ENCODE data around the gene TULP4.

Gene TULP4

DNA sequence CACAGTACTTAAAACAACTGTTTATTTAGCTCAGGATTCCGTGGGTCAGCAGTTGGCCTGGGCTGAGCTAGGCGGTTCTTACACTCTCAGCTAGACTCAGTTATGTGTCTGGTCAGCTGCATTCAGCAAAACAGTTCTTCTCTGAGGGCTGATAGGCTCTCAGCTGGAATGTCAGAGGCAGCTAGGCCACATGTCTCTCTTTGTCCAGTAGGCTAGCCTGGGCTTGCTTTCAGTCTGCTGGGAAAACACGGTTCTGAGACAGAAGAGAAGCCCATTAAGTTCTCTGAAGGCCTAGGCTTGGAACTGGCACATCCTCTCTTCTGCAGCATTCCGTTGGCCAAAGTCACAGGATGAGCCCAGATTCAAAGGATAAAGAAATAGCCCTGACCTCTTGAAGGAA, 65.6 kb downstream of the TULP4 start:
- H3K4me3 ChIP-seq (ENCODE audit: extremely low read depth, insufficient read depth, low read length, poor library complexity, severe bottlenecking) = no peak overlapping the region
- H3K27ac ChIP-seq (ENCODE audit: low read depth, low read length, severe bottlenecking) = peak overlapping the region; percentile 25
- no peaks in the 10 kb centered on the region for H3K9me3 ChIP-seq (ENCODE audit: control insufficient read depth, low read length)
- 75 to 80% methylated on average over 4 of the region's 4 CpGs for WGBS, 2 experiments (ENCODE audit: insufficient coverage in 2 of 2)
- H3K36me3 ChIP-seq (ENCODE audit: control insufficient read depth, insufficient read depth, low read length) = no peaks in the 10 kb centered on the region
- peaks cover 17% of the 10 kb centered on the region for H3K4me1 ChIP-seq (ENCODE audit: control insufficient read depth, insufficient read depth, low read length, poor library complexity, severe bottlenecking)

DNA sequence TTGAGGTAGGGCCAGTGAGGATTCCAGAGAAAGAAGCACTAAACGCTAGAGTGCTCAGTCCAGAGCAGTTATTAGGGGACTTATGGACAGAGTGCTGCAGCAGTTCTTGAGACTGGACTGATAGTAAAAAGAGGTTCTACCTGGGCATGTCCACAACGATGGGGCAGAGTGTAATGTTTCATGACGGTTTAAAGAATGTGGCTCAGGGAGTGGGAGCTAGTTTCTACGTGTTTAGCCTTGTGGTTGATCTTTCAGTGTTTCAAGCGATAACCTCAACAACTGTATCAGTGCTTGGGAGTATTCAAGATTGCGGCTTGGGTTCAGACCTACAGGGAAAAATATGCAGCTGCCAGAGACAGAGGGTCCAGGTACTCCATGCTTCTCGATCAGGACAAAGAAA, 67.1 kb downstream of the TULP4 start:
- Histone ChIP-seq H3K4me3 (ENCODE audit: extremely low read depth, insufficient read depth, low read length, poor library complexity, severe bottlenecking) (no peak overlapping the region), H3K9me3 (ENCODE audit: control insufficient read depth, low read length) (no peaks in the 10 kb centered on the region), H3K27ac (ENCODE audit: low read depth, low read length, severe bottlenecking) (no peak overlapping the region), H3K36me3 (ENCODE audit: control insufficient read depth, insufficient read depth, low read length) (no peaks in the 10 kb centered on the region), H3K4me1 (ENCODE audit: control insufficient read depth, insufficient read depth, low read length, poor library complexity, severe bottlenecking) (peaks cover 17% of the 10 kb centered on the region)
- WGBS, 2 experiments (ENCODE audit: insufficient coverage in 2 of 2) = 93 to 97% methylated on average over 6 to 7 of the region's 7 CpGs

DNA sequence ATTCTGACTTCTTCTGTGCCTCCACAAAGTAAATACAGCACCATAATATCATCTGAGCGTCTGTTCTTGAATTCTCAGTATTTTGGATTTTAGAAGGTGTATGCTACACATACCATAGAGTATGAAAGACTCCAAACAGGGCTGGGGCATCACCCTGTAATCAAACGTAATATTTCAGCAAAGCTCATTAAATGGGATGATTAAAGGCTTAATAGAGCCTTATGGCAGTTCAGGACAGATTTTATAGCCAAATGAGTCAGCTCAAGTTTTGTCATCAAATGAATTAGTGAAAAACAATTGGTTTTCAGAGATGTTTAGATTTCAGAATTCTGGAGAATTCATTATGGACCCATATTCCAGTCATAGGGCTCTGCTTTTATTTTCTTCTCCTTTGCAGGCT, 68.9 kb downstream of the TULP4 start:
- Histone ChIP-seq H3K4me3 (ENCODE audit: extremely low read depth, insufficient read depth, low read length, poor library complexity, severe bottlenecking) (no peak overlapping the region), H3K27ac (ENCODE audit: low read depth, low read length, severe bottlenecking) (no peak overlapping the region), H3K9me3 (ENCODE audit: control insufficient read depth, low read length) (peaks cover 5% of the 10 kb centered on the region), H3K36me3 (ENCODE audit: control insufficient read depth, insufficient read depth, low read length) (no peaks in the 10 kb centered on the region), H3K4me1 (ENCODE audit: control insufficient read depth, insufficient read depth, low read length, poor library complexity, severe bottlenecking) (peaks cover 17% of the 10 kb centered on the region)
- 100% methylated on average over 1 of the region's 2 CpGs; no CpG with 5 or more reads in 1 of the 2 experiments for whole genome bisulfite sequencing, 2 experiments (ENCODE audit: insufficient coverage in 2 of 2)

DNA sequence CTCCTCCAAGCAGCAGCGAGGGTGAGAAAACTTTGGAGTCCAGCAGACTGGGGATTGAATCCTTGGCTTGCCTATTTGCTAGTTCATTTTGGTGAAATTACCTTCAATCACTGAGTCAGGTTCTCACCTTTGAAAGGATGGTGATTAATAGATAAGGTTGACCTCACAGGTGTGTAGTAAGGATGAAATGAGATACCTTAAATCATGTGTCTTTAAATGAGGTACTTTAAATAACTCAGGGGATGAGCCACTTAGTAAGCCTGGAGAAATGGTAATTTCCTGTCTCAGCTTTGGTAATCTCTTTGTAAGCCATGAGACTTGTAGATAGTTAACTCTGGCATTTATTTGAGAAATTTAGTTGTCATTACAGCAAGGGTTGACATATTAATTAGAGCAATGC, 70.2 kb downstream of the TULP4 start:
- peaks cover 5% of the 10 kb centered on the region for H3K9me3 ChIP-seq (ENCODE audit: control insufficient read depth, low read length)
- H3K27ac ChIP-seq (ENCODE audit: low read depth, low read length, severe bottlenecking) = no peak overlapping the region
- peaks cover 9% of the 10 kb centered on the region for H3K4me1 ChIP-seq (ENCODE audit: control insufficient read depth, insufficient read depth, low read length, poor library complexity, severe bottlenecking)
- no peaks in the 10 kb centered on the region for H3K36me3 ChIP-seq (ENCODE audit: control insufficient read depth, insufficient read depth, low read length)
- 100% methylated on average over 1 of the region's 1 CpG; no CpG with 5 or more reads in 1 of the 2 experiments for WGBS, 2 experiments (ENCODE audit: insufficient coverage in 2 of 2)
- no peak overlapping the region for H3K4me3 ChIP-seq (ENCODE audit: extremely low read depth, insufficient read depth, low read length, poor library complexity, severe bottlenecking)

DNA sequence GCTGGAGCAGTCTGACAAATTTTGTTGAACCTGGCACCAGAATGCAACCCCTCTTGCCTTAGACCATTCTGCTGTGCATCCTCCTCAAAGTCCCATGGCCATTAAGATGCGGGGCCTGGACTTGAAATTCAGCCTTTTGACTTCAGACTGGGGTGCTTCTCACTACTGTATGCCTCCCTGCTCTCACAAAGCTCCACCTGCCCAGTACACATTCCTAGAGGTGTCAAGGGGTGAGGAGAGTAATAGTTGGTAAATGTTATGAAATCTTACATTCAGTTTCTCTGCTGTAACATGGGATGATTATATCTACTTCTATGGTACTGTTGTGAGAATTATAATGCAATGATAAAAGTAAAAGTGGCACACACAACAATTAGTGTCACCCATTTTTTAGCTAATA, 70.8 kb downstream of the TULP4 start:
- no CpG with 5 or more reads among the region's 1 CpG for WGBS, 2 experiments (ENCODE audit: insufficient coverage in 2 of 2)
- Histone ChIP-seq H3K27ac (ENCODE audit: low read depth, low read length, severe bottlenecking) (no peak overlapping the region), H3K4me3 (ENCODE audit: extremely low read depth, insufficient read depth, low read length, poor library complexity, severe bottlenecking) (no peak overlapping the region), H3K4me1 (ENCODE audit: control insufficient read depth, insufficient read depth, low read length, poor library complexity, severe bottlenecking) (peaks cover 4% of the 10 kb centered on the region), H3K36me3 (ENCODE audit: control insufficient read depth, insufficient read depth, low read length) (no peaks in the 10 kb centered on the region), H3K9me3 (ENCODE audit: control insufficient read depth, low read length) (peaks cover 5% of the 10 kb centered on the region)

DNA sequence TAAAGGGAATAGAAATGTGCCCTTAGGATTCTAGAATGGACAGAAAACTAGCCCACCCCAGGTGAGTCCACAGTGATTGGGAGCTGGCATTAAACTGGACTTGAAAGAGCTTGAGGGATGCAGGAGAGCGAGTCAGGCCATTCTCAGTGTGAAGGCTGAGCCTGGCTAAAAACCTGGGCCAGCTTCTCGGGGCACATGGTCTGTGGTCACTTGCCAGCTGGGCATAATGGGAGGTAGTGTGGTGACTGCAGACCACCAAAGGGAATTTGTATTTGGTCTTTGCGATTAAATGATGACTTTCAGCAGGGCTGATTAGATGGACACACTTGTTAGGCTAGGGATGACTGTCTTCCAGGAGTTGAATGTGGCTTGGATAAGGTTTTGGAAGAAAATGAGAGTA, 71.3 kb downstream of the TULP4 start:
- Histone ChIP-seq H3K9me3 (ENCODE audit: control insufficient read depth, low read length) (peaks cover 5% of the 10 kb centered on the region), H3K36me3 (ENCODE audit: control insufficient read depth, insufficient read depth, low read length) (no peaks in the 10 kb centered on the region), H3K27ac (ENCODE audit: low read depth, low read length, severe bottlenecking) (no peak overlapping the region), H3K4me3 (ENCODE audit: extremely low read depth, insufficient read depth, low read length, poor library complexity, severe bottlenecking) (no peak overlapping the region), H3K4me1 (ENCODE audit: control insufficient read depth, insufficient read depth, low read length, poor library complexity, severe bottlenecking) (no peaks in the 10 kb centered on the region)
- 97 to 100% methylated on average over 3 of the region's 3 CpGs for WGBS, 2 experiments (ENCODE audit: insufficient coverage in 2 of 2)

DNA sequence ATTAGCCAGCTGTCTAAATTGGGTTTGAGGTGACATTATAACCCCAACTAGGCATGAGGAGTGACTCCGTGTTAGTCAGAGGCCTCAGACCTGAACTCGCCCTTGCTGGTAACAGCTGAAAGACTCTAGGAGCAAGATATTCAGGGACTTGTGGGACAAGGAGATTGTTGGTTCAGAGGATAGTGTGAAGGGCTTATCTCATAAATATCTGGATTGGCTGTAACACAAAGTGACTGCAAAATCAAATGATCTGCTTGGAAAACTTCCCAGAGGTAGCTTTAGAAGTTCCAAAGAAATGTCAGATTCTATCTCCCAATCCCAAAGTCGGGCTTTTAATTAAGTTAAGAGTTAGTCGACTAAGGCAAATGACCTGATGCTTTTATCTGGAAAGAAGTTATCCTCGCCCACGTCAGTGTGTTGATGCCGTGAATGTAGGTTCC, 72.4 kb downstream of the TULP4 start:
- peaks cover 5% of the 10 kb centered on the region for H3K9me3 ChIP-seq (ENCODE audit: control insufficient read depth, low read length)
- no peak overlapping the region for H3K27ac ChIP-seq (ENCODE audit: low read depth, low read length, severe bottlenecking)
- H3K4me3 ChIP-seq (ENCODE audit: extremely low read depth, insufficient read depth, low read length, poor library complexity, severe bottlenecking) = no peak overlapping the region
- no peaks in the 10 kb centered on the region for H3K36me3 ChIP-seq (ENCODE audit: control insufficient read depth, insufficient read depth, low read length)
- 96 to 100% methylated on average over 2 to 4 of the region's 7 CpGs for WGBS, 2 experiments (ENCODE audit: insufficient coverage in 2 of 2)
- H3K4me1 ChIP-seq (ENCODE audit: control insufficient read depth, insufficient read depth, low read length, poor library complexity, severe bottlenecking) = no peaks in the 10 kb centered on the region

DNA sequence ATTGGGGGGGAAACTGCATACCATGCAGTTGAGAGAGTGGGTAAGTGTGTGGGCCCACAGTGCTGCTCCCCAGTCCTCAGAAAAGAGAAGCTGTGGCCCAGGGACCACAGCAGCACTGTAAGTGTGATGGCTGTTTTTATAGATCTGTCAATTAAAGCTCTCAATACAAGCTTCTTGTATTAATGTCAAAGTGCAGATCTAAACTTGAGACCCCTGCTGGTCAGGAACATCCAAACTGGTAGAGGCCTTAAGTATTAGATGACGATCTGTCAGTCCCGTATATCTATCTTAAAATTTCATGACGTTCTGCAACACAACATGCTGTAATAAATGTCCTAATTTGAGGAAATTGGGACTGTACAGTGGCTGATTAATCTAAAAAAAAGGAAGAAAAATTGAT, 74.8 kb downstream of the TULP4 start:
- no peak overlapping the region for H3K4me3 ChIP-seq (ENCODE audit: extremely low read depth, insufficient read depth, low read length, poor library complexity, severe bottlenecking)
- no peak overlapping the region for H3K27ac ChIP-seq (ENCODE audit: low read depth, low read length, severe bottlenecking)
- H3K9me3 ChIP-seq (ENCODE audit: control insufficient read depth, low read length) = peaks cover 13% of the 10 kb centered on the region
- no peaks in the 10 kb centered on the region for H3K4me1 ChIP-seq (ENCODE audit: control insufficient read depth, insufficient read depth, low read length, poor library complexity, severe bottlenecking)
- WGBS, 2 experiments (ENCODE audit: insufficient coverage in 2 of 2) = no CpG with 5 or more reads among the region's 3 CpGs
- peaks cover 8% of the 10 kb centered on the region for H3K36me3 ChIP-seq (ENCODE audit: control insufficient read depth, insufficient read depth, low read length)

DNA sequence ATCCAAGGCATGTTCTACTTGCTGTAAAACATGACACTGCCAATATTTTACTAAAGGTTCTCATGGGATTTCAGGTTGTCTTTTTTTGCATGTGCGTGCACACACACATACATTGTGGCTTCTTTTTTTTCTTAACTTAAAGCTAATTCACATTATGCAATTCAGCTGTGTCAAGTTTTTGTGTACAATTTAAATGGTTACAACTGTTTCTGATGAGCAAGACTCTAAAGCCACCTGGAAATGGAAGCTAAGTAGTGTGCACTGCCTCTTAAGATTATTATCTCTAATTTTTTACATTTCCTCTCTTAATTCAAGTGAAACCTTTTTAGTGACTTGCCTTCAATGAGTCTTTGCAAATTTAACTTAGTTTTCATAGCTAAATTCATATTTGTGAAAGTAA, 75.3 kb downstream of the TULP4 start:
- Histone ChIP-seq H3K27ac (ENCODE audit: low read depth, low read length, severe bottlenecking) (no peak overlapping the region), H3K36me3 (ENCODE audit: control insufficient read depth, insufficient read depth, low read length) (peaks cover 13% of the 10 kb centered on the region), H3K4me1 (ENCODE audit: control insufficient read depth, insufficient read depth, low read length, poor library complexity, severe bottlenecking) (no peaks in the 10 kb centered on the region), H3K4me3 (ENCODE audit: extremely low read depth, insufficient read depth, low read length, poor library complexity, severe bottlenecking) (no peak overlapping the region), H3K9me3 (ENCODE audit: control insufficient read depth, low read length) (peaks cover 18% of the 10 kb centered on the region)
- WGBS, 2 experiments (ENCODE audit: insufficient coverage in 2 of 2) = no CpG with 5 or more reads among the region's 1 CpG

DNA sequence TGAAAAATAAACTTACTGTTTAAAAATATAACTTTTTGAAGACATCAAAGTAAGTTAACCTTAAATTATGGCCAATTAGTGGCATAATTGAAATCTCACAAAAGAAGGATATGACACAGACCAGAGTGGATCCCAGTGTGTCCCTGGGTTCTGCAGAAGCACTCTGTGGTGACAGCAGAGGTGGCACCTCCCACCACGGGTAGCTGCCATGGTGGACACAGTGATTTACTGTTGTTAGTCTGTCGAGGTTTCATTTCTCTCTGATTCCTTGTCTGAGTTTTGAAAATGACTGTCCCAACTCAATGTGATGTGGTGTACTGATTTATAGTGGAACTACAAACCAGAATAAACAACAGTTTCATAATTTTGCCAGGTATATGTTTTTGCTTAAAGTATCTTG, 76.5 kb downstream of the TULP4 start:
- Histone ChIP-seq H3K36me3 (ENCODE audit: control insufficient read depth, insufficient read depth, low read length) (peaks cover 18% of the 10 kb centered on the region), H3K9me3 (ENCODE audit: control insufficient read depth, low read length) (peaks cover 27% of the 10 kb centered on the region), H3K27ac (ENCODE audit: low read depth, low read length, severe bottlenecking) (no peak overlapping the region), H3K4me3 (ENCODE audit: extremely low read depth, insufficient read depth, low read length, poor library complexity, severe bottlenecking) (no peak overlapping the region), H3K4me1 (ENCODE audit: control insufficient read depth, insufficient read depth, low read length, poor library complexity, severe bottlenecking) (no peaks in the 10 kb centered on the region)
- 40 to 100% methylated on average over 1 of the region's 2 CpGs for WGBS, 2 experiments (ENCODE audit: insufficient coverage in 2 of 2)

DNA sequence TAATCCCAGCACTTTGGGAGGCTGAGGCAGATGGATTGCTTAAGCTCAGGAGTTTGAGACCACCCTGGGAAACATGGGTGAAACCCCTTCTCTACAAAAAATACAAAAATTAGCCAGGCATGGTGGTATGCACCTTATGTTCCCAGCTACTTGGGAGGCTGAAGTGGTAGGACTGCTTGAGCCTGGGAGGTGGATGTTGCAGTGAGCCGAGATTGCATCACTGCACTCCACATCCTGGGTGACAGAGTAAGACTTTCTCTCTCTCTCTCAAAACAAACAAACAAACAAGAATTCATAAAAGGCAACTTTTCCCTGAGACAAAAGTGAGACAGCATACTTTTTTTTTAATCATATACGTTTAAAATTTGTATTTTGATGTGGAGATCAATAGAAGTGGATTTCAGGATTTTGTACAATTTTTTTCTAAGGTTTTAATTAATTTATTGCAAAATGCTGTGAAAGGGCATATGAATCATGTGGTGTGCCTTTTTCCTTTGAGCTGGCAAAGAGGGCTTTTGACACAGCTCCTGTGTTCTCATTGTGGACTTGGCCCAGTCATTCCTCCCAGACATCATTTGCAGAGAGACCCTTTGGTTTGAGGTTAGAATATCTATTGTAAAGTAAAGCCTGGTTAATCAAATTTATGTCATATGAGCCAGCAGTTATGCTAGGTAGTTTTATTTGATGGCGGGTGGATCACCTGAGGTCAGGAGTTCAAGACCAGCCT, 77.1 kb downstream of the TULP4 start:
- Histone ChIP-seq H3K27ac (ENCODE audit: low read depth, low read length, severe bottlenecking) (no peak overlapping the region), H3K9me3 (ENCODE audit: control insufficient read depth, low read length) (peaks cover 31% of the 10 kb centered on the region), H3K4me1 (ENCODE audit: control insufficient read depth, insufficient read depth, low read length, poor library complexity, severe bottlenecking) (no peaks in the 10 kb centered on the region), H3K4me3 (ENCODE audit: extremely low read depth, insufficient read depth, low read length, poor library complexity, severe bottlenecking) (no peak overlapping the region), H3K36me3 (ENCODE audit: control insufficient read depth, insufficient read depth, low read length) (peaks cover 19% of the 10 kb centered on the region)
- WGBS, 2 experiments (ENCODE audit: insufficient coverage in 2 of 2) = 100% methylated on average over 1 of the region's 3 CpGs; no CpG with 5 or more reads in 1 of the 2 experiments
